Osteoblast (primary cell): ENCODE data around the gene TESK1. TPM values are rescaled to one million over a fixed set of nuclear protein-coding genes. Genes with fewer than 3 reads are reported as not detected.
"Not testable (repeated sequence)": the region's sequence is repeated elsewhere in the genome, so short reads cannot be mapped to it uniquely, and the experiment has no call there.

Experiments
- DNase-seq: peaks from one replicate; pipeline ENCODE4 v3.0.0; 2011; ENCODE audit warnings: low spot score, mixed read lengths; ENCODE audit not compliant: insufficient read length; ENCODE audit errors: missing footprints
- H2AFZ ChIP-seq: 2 replicates; pipeline ENCODE4 v1.6.0; 2011; ENCODE audit warnings: mild to moderate bottlenecking, low read length
- H3K27ac ChIP-seq: 2 replicates; pipeline ENCODE4 v1.5.1; 2011; ENCODE audit warnings: mild to moderate bottlenecking, low read depth, low read length, moderate library complexity
- H3K27me3 ChIP-seq: 2 replicates; pipeline ENCODE4 v1.6.0; 2012; ENCODE audit warnings: mild to moderate bottlenecking, control low read depth, inconsistent platforms, low read length, moderate library complexity; ENCODE audit not compliant: insufficient read depth
- H3K36me3 ChIP-seq: 2 replicates; pipeline ENCODE4 v1.5.1; 2011; ENCODE audit warnings: mild to moderate bottlenecking, low read length, control low read depth, moderate library complexity; ENCODE audit not compliant: insufficient read depth
- H3K4me1 ChIP-seq: 2 replicates; pipeline ENCODE4 v1.5.1; 2011; ENCODE audit warnings: mild to moderate bottlenecking, low read length, control low read depth, moderate library complexity; ENCODE audit not compliant: insufficient read depth
- H3K4me2 ChIP-seq: 2 replicates; pipeline ENCODE4 v1.6.0; 2011; ENCODE audit warnings: mild to moderate bottlenecking, low read length; ENCODE audit not compliant: insufficient read depth
- H3K4me3 ChIP-seq: fragments of 200-600 bp; sonication (generic); 3 replicates; pipeline ENCODE4 v1.5.1; 2012; ENCODE audit warnings: mild to moderate bottlenecking, low read length, inconsistent platforms; ENCODE audit not compliant: insufficient read depth
- H3K79me2 ChIP-seq: 2 replicates; pipeline ENCODE4 v1.6.0; 2012; ENCODE audit warnings: mild to moderate bottlenecking, low read length, control low read depth, inconsistent platforms; ENCODE audit not compliant: insufficient read depth
- H3K9me3 ChIP-seq: 2 replicates; pipeline ENCODE4 v1.5.1; 2011; ENCODE audit warnings: low read depth, low read length, control low read depth
- H4K20me1 ChIP-seq: 2 replicates; pipeline ENCODE4 v1.6.0; 2012; ENCODE audit warnings: mild to moderate bottlenecking, low read length, control low read depth; ENCODE audit not compliant: insufficient read depth
- total RNA-seq: library from RNA; depleted of rRNA; stranded (reverse); fragments of >200 nt; gene quantifications from 2 replicates; pipeline ENCODE4 v1.2.3, GENCODE V29; 2012
- TF ChIP-seq, protein P1 (sequence below): IDR thresholded peaks from 2 replicates; pipeline ENCODE4 v1.5.1; 2011; ENCODE audit warnings: mild to moderate bottlenecking, low read depth, low read length, moderate library complexity; ENCODE audit errors: extremely low read depth

Gene TESK1
- total RNA-seq, 1 donor = 18.5 TPM

GRCh38 chr9:35609001-35609819 is 4.1 kb downstream of the TESK1 start:
- TF ChIP-seq, protein P1, sequence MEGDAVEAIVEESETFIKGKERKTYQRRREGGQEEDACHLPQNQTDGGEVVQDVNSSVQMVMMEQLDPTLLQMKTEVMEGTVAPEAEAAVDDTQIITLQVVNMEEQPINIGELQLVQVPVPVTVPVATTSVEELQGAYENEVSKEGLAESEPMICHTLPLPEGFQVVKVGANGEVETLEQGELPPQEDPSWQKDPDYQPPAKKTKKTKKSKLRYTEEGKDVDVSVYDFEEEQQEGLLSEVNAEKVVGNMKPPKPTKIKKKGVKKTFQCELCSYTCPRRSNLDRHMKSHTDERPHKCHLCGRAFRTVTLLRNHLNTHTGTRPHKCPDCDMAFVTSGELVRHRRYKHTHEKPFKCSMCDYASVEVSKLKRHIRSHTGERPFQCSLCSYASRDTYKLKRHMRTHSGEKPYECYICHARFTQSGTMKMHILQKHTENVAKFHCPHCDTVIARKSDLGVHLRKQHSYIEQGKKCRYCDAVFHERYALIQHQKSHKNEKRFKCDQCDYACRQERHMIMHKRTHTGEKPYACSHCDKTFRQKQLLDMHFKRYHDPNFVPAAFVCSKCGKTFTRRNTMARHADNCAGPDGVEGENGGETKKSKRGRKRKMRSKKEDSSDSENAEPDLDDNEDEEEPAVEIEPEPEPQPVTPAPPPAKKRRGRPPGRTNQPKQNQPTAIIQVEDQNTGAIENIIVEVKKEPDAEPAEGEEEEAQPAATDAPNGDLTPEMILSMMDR = no peak
- Histone ChIP-seq H3K36me3 (peaks cover 32% of the 10 kb centered on the region), H4K20me1 (peaks cover 18% of the 10 kb centered on the region), H3K27me3 (peaks cover 3% of the 10 kb centered on the region), H3K4me3 (no peak overlapping the region), H3K79me2 (peaks cover 24% of the 10 kb centered on the region), H3K9me3 (no peaks in the 10 kb centered on the region), H3K27ac (no peak overlapping the region), H3K4me2 (no peak overlapping the region), H2AFZ (no peak overlapping the region), H3K4me1 (peaks cover 19% of the 10 kb centered on the region)
- DNase-seq = no peak

- H3K36me3 ChIP-seq = peaks cover 32% of the 10 kb centered on the region
- peaks cover 14% of the 10 kb centered on the region for H3K4me1 ChIP-seq
- H3K4me2 ChIP-seq = no peak overlapping the region
- H3K27ac ChIP-seq = no peak overlapping the region
- H3K4me3 ChIP-seq = no peak overlapping the region
- peaks cover 3% of the 10 kb centered on the region for H3K27me3 ChIP-seq
- no peaks in the 10 kb centered on the region for H3K9me3 ChIP-seq
- no peak overlapping the region for H2AFZ ChIP-seq
- no peak for DNase-seq
- H3K79me2 ChIP-seq = peaks cover 22% of the 10 kb centered on the region
- TF ChIP-seq, protein P1 = no peak
- H4K20me1 ChIP-seq = peaks cover 18% of the 10 kb centered on the region
These were observed 4.7 kb downstream of the TESK1 start for GRCh38 chr9:35609820-35610163.

GRCh38 chr9:35611230-35611797 is 6.3 kb downstream of the TESK1 start:
- peak; percentile 94 for DNase-seq
- no peak overlapping the region for H3K27ac ChIP-seq
- H3K79me2 ChIP-seq = peaks cover 11% of the 10 kb centered on the region
- TF ChIP-seq, protein P1 = peak; percentile 70
- H3K4me3 ChIP-seq = no peak overlapping the region
- H3K4me1 ChIP-seq = peaks cover 7% of the 10 kb centered on the region
- peaks cover 32% of the 10 kb centered on the region for H3K36me3 ChIP-seq
- no peak overlapping the region for H3K4me2 ChIP-seq
- H4K20me1 ChIP-seq = peaks cover 14% of the 10 kb centered on the region
- no peaks in the 10 kb centered on the region for H3K9me3 ChIP-seq
- peaks cover 3% of the 10 kb centered on the region for H3K27me3 ChIP-seq
- no peak overlapping the region for H2AFZ ChIP-seq

DNA sequence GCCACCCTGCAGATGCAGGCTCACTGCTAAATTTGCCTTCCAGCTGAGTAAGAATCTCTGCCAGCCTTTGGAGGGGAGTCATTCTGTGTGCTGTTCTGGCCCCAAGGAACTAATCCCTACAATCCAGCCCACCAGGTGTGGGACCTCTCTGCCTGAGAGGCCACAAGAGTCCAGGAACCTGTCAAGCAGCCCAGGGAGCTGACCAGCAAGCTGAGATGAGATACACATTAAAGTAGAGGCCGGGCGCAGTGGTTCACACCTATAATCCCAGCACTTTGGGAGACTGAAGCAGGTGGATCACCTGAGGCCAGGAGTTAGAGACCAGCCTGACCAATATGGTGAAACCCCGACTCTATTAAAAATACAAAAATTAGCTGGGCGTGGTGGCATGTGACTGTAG is 7.0 kb downstream of the TESK1 start:
- H3K79me2 ChIP-seq, H3K27me3 ChIP-seq, H3K9me3 ChIP-seq, H4K20me1 ChIP-seq, H3K27ac ChIP-seq, H3K4me1 ChIP-seq, H2AFZ ChIP-seq, H3K4me3 ChIP-seq, H3K4me2 ChIP-seq: not testable (repeated sequence)
- H3K36me3 ChIP-seq = peaks cover 30% of the 10 kb centered on the region
- peak; percentile 65 for DNase-seq
